Liver (tissue), 9 donors: ENCODE measurements around the gene CAMKMT. TPM values are rescaled to one million over a fixed set of nuclear protein-coding genes. Genes with fewer than 3 reads are reported as not detected.

Source experiments
- DNase-seq: peaks from one replicate; pipeline ENCODE4 v3.0.0-alpha.2; 2017; ENCODE audit warnings: low spot score
- H3K27ac ChIP-seq, 2 donors: one replicate each; pipeline ENCODE4 v1.7.0; 2013; ENCODE audit warnings: inconsistent platforms in 2 of 2, low read length in 2 of 2, control low read depth in 1 of 2, low read depth in 1 of 2, mild to moderate bottlenecking in 1 of 2
- H3K27me3 ChIP-seq, 4 donors: one replicate each; pipeline versions ENCODE4 v1.6.1 to v1.7.0; 2013; ENCODE audit warnings: low read length in 3 of 4, inconsistent platforms in 1 of 4, mild to moderate bottlenecking in 1 of 4, moderate library complexity in 1 of 4; ENCODE audit not compliant: control insufficient read depth in 4 of 4, insufficient read depth in 4 of 4
- H3K36me3 ChIP-seq, 4 donors: one replicate each; pipeline versions ENCODE4 v1.6.1 to v1.7.0; 2013; ENCODE audit warnings: low read length in 3 of 4, mild to moderate bottlenecking in 3 of 4, low read depth in 1 of 4, moderate library complexity in 1 of 4; ENCODE audit not compliant: control insufficient read depth in 4 of 4, insufficient read depth in 3 of 4
- H3K4me1 ChIP-seq, 4 donors: one replicate each; pipeline versions ENCODE4 v1.6.1 to v1.7.0; 2013; ENCODE audit warnings: low read length in 3 of 4, mild to moderate bottlenecking in 3 of 4, moderate library complexity in 1 of 4; ENCODE audit not compliant: control insufficient read depth in 4 of 4, insufficient read depth in 4 of 4
- H3K4me3 ChIP-seq, 3 donors: one replicate each; pipeline versions ENCODE4 v1.6.1 to v1.7.0; 2013; ENCODE audit warnings: low read length in 3 of 3, control low read depth in 1 of 3, low read depth in 1 of 3, mild to moderate bottlenecking in 1 of 3
- H3K9ac ChIP-seq, 2 donors: one replicate each; pipeline ENCODE4 v1.7.0; 2013; ENCODE audit warnings: low read length in 2 of 2, mild to moderate bottlenecking in 2 of 2, moderate library complexity in 2 of 2, control low read depth in 1 of 2, low read depth in 1 of 2
- H3K9me3 ChIP-seq, 4 donors: one replicate each; pipeline versions ENCODE4 v1.6.1 to v1.7.0; 2013; ENCODE audit warnings: low read length in 3 of 4; ENCODE audit not compliant: control insufficient read depth in 4 of 4
- FOXA1 ChIP-seq: IDR thresholded peaks from 2 replicates; pipeline ENCODE4 v1.6.1; 2016; ENCODE audit warnings: antibody characterized with exemption
- FOXA2 ChIP-seq: IDR thresholded peaks from 2 replicates; pipeline ENCODE4 v1.6.1; 2016; ENCODE audit warnings: antibody characterized with exemption
- GABPA ChIP-seq, 2 donors: IDR thresholded peaks in 1 of 2; conservative IDR thresholded peaks in 1 of 2; 2 replicates each; pipeline ENCODE4 v1.6.1; 2016; ENCODE audit warnings: antibody characterized with exemption in 2 of 2, mild to moderate bottlenecking in 1 of 2, moderate library complexity in 1 of 2
- HNF4G ChIP-seq: IDR thresholded peaks from 2 replicates; pipeline ENCODE4 v1.6.1; 2016; ENCODE audit warnings: antibody characterized with exemption
- JUND ChIP-seq, 2 donors: IDR thresholded peaks; 2 replicates each; pipeline ENCODE4 v1.6.1; 2016; ENCODE audit warnings: antibody characterized with exemption in 2 of 2
- NR2F2 ChIP-seq: IDR thresholded peaks from 2 replicates; pipeline ENCODE4 v1.6.1; 2016; ENCODE audit warnings: antibody characterized with exemption
- RAD21 ChIP-seq, 2 donors: IDR thresholded peaks; 2 replicates each; pipeline ENCODE4 v1.6.1; 2016; ENCODE audit warnings: antibody characterized with exemption in 2 of 2, mild to moderate bottlenecking in 2 of 2
- RXRA ChIP-seq, 2 donors: IDR thresholded peaks; 2 replicates each; pipeline ENCODE4 v1.6.1; 2017 to 2018; ENCODE audit warnings: antibody characterized with exemption in 2 of 2, mild to moderate bottlenecking in 1 of 2
- TAF1 ChIP-seq: conservative IDR thresholded peaks from 2 replicates; pipeline ENCODE4 v1.6.1; 2016; ENCODE audit warnings: antibody characterized with exemption, mild to moderate bottlenecking
- YY1 ChIP-seq: IDR thresholded peaks from 2 replicates; pipeline ENCODE4 v1.6.1; 2016; ENCODE audit warnings: antibody characterized with exemption, mild to moderate bottlenecking
- WGBS: extraction: QIAGEN DNeasy Blood & Tissue Kit; methylation state at CpG from one replicate; pipeline ENCODE4 v1.1.7; 2013; 5-methylcytosine and 5-hydroxymethylcytosine counted together
- polyA plus RNA-seq, 2 donors: library from polyadenylated mRNA; stranded (reverse) in 1 of 2; unstranded in 1 of 2; fragments of 200-250 nt in 1 of 2; fragments of >200 nt in 1 of 2; fragmentation: Nextera tagmentation in 1 of 2; extraction: Ambion mirVana in 1 of 2; gene quantifications; one replicate each; pipeline versions ENCODE4 v1.2.1 to v1.2.3, GENCODE V29; 2013 to 2015
- total RNA-seq, 2 donors: library from RNA; depleted of rRNA; stranded (reverse); fragments of >200 nt; gene quantifications; one replicate each; pipeline ENCODE4 v1.2.3, GENCODE V29; 2014
- TF ChIP-seq, protein P1 (sequence below): fragments of 150-350 bp; IDR thresholded peaks from 2 replicates; pipeline ENCODE4 v1.5.1; 2017; ENCODE audit warnings: improper control_type of control experiment, low read depth, low read length; ENCODE audit not compliant: missing input control
- TF ChIP-seq, protein P2 (sequence below): IDR thresholded peaks from 2 replicates; pipeline ENCODE4 v1.6.1; 2016; ENCODE audit warnings: antibody characterized with exemption
- donor health status: healthy.
- donor health status: healthy.
- donor health status: healthy.
- donor health status: healthy.
- donor health status: healthy.

CAMKMT gene
- total and polyA plus RNA-seq, 4 donors: 1.5 to 12.7 (median 7.1) TPM

DNA sequence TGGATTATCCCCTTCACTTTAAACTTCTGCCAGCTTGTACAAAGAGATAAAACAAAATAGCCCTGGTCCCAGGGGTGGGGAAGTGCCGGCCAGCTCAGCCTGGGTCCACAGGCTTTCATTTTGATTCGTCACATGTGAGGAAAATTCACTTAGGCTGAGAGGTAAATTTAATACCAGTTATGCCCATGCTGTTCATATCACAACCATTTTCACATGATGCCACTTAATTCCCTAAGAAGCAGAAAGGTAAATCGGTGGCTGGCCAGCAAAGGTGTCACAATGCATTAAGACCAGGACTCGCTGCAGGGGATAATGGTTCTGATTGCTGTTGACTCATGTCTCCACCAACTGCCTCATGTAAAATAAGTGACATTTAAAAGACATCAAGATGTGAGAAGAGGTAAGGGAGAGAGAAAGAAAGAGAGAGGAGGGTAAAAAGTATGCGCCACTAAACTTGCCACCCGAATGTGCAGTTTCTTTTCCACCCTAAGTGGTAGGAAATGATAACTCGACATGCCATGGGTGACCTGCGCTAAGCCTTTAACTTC is 318.8 kb downstream of the CAMKMT start:
- 91% methylated on average over 8 of the region's 8 CpGs for WGBS
- DNase-seq: no peak
- TF ChIP-seq YY1 (no peak), GABPA (IDR thresholded peaks at IDR 0.05 in 1 of 2, conservative IDR thresholded peaks at IDR 0.05 in 1 of 2) (no peak), FOXA1 (no peak), NR2F2 (no peak), JUND (IDR thresholded peaks at IDR 0.05) (no peak), TAF1 (no peak), HNF4G (no peak)
- TF ChIP-seq, protein P1, sequence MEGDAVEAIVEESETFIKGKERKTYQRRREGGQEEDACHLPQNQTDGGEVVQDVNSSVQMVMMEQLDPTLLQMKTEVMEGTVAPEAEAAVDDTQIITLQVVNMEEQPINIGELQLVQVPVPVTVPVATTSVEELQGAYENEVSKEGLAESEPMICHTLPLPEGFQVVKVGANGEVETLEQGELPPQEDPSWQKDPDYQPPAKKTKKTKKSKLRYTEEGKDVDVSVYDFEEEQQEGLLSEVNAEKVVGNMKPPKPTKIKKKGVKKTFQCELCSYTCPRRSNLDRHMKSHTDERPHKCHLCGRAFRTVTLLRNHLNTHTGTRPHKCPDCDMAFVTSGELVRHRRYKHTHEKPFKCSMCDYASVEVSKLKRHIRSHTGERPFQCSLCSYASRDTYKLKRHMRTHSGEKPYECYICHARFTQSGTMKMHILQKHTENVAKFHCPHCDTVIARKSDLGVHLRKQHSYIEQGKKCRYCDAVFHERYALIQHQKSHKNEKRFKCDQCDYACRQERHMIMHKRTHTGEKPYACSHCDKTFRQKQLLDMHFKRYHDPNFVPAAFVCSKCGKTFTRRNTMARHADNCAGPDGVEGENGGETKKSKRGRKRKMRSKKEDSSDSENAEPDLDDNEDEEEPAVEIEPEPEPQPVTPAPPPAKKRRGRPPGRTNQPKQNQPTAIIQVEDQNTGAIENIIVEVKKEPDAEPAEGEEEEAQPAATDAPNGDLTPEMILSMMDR: no peak

DNA sequence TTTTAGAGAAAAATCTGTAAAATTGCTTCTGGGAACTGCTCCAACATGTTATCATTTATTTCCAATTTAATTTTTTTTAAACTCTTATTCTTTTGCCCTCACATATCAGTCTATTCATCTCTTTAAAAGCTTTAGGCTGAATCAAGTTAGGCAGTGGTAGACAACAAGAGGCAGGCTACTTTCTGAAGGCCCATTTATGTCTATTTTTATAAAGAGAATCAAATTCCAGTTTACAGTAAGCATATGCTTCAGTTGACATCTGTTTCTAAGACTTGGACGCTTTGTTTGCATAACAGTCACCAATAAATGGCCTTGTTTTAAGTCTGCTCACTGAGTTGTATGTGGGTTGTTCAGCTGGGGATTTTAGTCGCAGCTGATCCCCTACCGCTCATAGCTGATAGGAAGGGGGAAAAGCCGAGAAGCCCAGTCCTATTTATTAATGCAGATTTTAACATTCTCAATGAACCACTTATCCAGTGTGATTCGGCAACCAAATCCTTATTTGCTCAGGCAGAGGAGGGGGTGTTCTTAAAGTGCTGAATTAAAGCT is 319.3 kb downstream of the CAMKMT start:
- no peaks in the 10 kb centered on the region for H3K4me1 ChIP-seq
- H3K9ac ChIP-seq: no peak overlapping the region
- DNase-seq: no peak
- H3K27ac ChIP-seq: no peak overlapping the region
- TF ChIP-seq HNF4G: no peak
- TF ChIP-seq RXRA (IDR thresholded peaks at IDR 0.05): no peak
- TF ChIP-seq, protein P2, sequence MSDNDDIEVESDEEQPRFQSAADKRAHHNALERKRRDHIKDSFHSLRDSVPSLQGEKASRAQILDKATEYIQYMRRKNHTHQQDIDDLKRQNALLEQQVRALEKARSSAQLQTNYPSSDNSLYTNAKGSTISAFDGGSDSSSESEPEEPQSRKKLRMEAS: no peak
- TF ChIP-seq FOXA2: no peak
- TF ChIP-seq RAD21 (IDR thresholded peaks at IDR 0.05): no peak
- no peaks in the 10 kb centered on the region for H3K9me3 ChIP-seq
- no peaks in the 10 kb centered on the region for H3K36me3 ChIP-seq
- WGBS: 84% methylated on average over 5 of the region's 5 CpGs
- H3K27me3 ChIP-seq: no peaks in the 10 kb centered on the region
- no peak overlapping the region for H3K4me3 ChIP-seq

More for the DNA sequence above, 318.8 kb downstream of the CAMKMT start:
- Histone ChIP-seq H3K9ac (no peak overlapping the region), H3K27me3 (no peaks in the 10 kb centered on the region), H3K27ac (no peak overlapping the region), H3K36me3 (no peaks in the 10 kb centered on the region), H3K4me3 (no peak overlapping the region), H3K4me1 (no peaks in the 10 kb centered on the region), H3K9me3 (no peaks in the 10 kb centered on the region)

DNA sequence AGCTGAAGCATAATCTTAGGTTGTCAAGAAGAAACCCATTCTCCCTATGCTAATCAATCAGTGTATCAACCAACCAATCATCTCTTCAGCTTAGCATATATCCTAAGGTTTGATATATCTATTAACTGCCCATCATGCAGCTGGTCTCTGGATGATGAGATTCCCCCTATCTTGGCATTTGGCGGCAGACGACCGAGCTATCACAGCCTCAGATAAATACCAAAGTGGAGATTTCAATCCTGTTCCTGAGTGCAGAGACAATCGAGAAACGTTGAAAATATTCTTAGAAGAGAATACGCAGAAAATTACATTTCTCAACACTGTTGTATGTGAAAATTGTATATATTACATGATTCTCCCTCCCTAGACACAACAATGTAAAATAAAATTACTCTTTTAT is 320.7 kb downstream of the CAMKMT start:
- DNase-seq: no peak
- H3K36me3 ChIP-seq: no peaks in the 10 kb centered on the region
- H3K9ac ChIP-seq: no peak overlapping the region
- no peaks in the 10 kb centered on the region for H3K27me3 ChIP-seq
- no peaks in the 10 kb centered on the region for H3K4me1 ChIP-seq
- WGBS: 94% methylated on average over 6 of the region's 6 CpGs
- TF ChIP-seq TAF1: no peak
- TF ChIP-seq JUND (IDR thresholded peaks at IDR 0.05): no peak
- TF ChIP-seq HNF4G: no peak
- TF ChIP-seq GABPA (IDR thresholded peaks at IDR 0.05 in 1 of 2, conservative IDR thresholded peaks at IDR 0.05 in 1 of 2): no peak
- no peak for TF ChIP-seq FOXA2
- TF ChIP-seq NR2F2: no peak
- TF ChIP-seq, protein P2: no peak
- no peak for TF ChIP-seq RAD21 (IDR thresholded peaks at IDR 0.05)
- H3K9me3 ChIP-seq: no peaks in the 10 kb centered on the region
- no peak overlapping the region for H3K4me3 ChIP-seq
- H3K27ac ChIP-seq: no peak overlapping the region
